ENCODE results near the gene PRDX1. TPM values are rescaled to one million over a fixed set of nuclear protein-coding genes. Genes with fewer than 3 reads are reported as not detected.

The PRDX1 gene
- total RNA-seq (2022; extraction: Qiagen RNA extraction; ENCODE audit: low read depth), result 2,161 to 2,321 TPM (median 2,215 TPM) in 5 replicates

DNA sequence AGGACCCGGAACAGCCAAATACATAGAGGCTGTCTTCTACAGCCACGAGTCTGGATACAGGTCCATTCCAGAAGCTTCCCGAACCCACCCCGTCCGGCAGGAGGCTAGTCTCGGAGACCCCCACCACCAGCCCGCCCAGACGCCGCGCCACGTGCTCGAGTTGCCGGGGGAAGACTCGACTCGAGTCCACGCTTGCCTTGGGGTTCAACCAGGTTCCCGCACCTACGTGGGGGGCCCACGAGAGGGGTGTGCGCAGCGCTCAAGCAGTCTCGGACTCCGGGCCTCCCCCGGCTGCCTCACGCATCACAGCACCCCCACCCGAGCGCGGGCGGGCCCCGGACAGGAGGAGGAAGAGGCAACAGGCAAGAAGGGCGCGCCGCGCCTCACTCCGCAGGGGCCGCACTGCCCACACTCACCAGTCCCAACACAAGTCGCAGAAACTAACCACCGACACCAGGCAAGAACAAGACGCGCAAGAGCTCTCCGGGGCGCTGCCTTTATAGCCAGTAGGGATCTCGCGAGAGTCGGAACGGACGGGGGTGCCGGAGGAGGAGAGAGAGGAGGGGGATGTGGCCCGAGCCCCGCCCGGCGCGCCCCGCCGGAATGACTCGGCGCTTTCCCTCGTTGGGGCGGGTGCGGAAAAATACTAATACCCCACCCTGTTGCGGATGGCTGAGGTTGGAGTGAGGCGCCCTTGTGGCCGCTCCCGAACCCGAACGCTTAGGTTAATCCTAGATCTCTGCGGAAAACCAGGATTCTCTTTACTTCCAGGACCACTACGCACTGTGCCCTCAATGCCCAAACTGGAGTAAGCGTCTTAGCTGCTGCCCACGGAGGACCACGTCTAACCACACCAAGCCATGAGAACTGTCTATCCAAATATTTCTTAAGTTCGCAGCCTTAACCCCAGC, at the start of gene PRDX1:
Gene PRDX1 (minus strand): TSS at position 472 of the 911 bp plus-strand sequence. CDS start 2,841 bp downstream, outside the sequence.

DNA sequence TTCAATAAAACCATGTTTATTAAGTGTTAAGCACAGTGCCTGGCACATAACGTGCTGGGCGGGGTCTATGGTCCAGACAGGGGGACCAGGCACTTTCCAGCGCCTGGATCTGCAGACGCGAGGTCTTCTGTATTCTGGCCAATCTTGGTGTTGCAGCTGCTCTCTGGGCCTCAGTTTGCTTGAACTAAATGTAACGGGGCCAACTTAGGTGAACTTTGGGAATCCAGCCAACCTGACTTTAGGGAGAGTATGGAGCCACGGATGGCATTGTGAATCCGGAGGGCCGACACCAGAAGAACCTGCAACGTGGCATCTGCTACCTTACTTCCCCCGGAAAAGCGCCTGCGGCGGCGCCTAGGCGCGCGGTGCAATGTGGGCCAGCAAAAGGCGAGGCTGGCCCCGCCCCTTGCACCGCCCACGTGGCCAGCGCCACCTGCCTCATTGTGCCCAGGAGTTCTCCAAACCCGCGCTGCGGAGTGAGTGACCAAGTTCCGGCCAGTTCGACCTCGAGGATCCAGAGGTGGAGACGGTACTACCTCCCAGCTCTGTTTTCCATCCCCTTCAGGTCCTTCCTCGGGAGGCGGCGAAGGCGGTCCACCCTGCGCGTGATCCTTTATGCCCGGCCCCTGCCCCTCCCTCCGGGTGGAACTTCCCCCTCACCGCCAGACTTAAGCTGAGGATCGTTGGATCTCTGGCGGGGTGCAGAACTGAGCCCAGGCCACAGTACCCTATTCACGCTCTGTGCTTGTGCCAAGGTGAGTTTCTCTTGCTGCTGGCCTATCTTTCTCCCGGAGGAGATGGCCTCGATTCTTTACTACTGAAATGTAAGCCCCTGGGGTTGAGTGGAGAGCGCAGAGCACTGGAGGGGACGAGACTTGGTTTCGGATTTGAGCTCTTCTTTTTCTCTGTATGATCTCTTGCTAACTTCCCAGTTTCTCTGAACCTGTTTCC, 29.0 kb upstream of the PRDX1 start, which contains the start of gene AKR1A1:
Gene AKR1A1 (plus strand): TSS at position 426 of the 951 bp plus-strand sequence. CDS start 10,969 bp downstream, outside the sequence.

DNA sequence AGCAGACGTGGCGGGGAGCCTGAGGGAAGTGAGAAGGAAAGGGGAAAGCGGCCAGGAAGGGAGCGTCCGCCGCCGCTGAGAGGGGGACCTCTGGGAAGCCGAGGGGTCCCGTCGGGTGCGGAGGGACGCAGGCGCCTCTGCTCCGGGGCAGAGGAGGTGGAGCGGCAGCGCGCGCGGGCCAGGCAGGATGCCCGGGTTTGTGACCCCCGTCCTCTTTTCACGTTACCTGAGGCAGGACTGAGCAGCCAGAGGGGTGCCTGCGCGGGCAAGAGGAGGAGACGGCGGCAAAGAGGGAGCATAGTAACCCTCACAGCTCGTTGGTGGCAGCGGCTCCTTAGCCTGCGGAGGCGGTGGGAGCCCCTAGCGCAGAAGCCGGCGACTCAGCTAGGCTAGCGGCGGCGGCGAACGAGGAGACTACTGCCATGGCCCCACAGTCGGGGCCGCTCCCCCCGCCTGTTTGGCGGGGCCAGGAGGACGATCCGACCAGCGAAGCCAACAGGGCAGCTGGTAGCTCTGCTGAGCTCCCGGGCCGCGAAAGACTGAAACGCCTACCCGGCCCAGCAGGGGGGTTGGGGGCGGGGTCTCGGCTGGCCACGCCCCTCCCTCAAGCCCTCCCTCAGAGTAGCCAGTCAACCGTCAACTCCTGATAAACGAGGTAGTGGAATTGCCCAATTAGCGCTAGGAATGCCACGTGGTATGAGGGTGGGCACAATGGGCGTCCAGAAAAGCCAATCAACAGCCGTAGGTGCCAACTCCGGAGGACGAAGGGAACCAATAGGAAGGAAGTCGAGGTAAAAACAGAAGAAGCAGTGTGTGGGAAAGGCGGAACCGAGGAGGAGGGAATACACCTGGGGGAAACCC, 30.8 kb downstream of the PRDX1 start, which contains the start of gene TESK2:
Gene TESK2 (minus strand): TSS at position 538 of the 861 bp plus-strand sequence. CDS start 33,378 bp downstream, outside the sequence.

Other genes starting within 250 kb of the PRDX1 start
- 3.6 to 5.3 TPM (median 3.9 TPM) in 5 replicates for gene HPDL, start 195.0 kb downstream of the PRDX1 start, total RNA-seq (2022; extraction: Qiagen RNA extraction; ENCODE audit: low read depth)
- 12.3 to 14.5 TPM (median 13.2 TPM) in 5 replicates for gene TOE1, start 181.7 kb downstream of the PRDX1 start, total RNA-seq (2022; extraction: Qiagen RNA extraction; ENCODE audit: low read depth)
- gene MUTYH, start 181.4 kb downstream of the PRDX1 start, total RNA-seq (2022; extraction: Qiagen RNA extraction; ENCODE audit: low read depth), result 7.4 to 10.8 TPM (median 10.2 TPM) in 5 replicates
- 0.29 to 0.49 TPM (median 0.32 TPM) in 5 replicates for gene TESK2, start 30.7 kb downstream of the PRDX1 start, total RNA-seq (2022; extraction: Qiagen RNA extraction; ENCODE audit: low read depth)
- 1.5 to 2.3 TPM (median 1.7 TPM) in 5 replicates for gene CCDC163, start 21.8 kb downstream of the PRDX1 start, total RNA-seq (2022; extraction: Qiagen RNA extraction; ENCODE audit: low read depth)
- 1.5 to 2.0 TPM (median 1.7 TPM) in 5 replicates for gene MMACHC, start 21.6 kb downstream of the PRDX1 start, total RNA-seq (2022; extraction: Qiagen RNA extraction; ENCODE audit: low read depth)
- 72.4 to 81.4 TPM (median 80.6 TPM) in 5 replicates for gene AKR1A1, start 28.9 kb upstream of the PRDX1 start, total RNA-seq (2022; extraction: Qiagen RNA extraction; ENCODE audit: low read depth)
- gene NASP, start 62.2 kb upstream of the PRDX1 start, total RNA-seq (2022; extraction: Qiagen RNA extraction; ENCODE audit: low read depth), result 125 to 167 TPM (median 130 TPM) in 5 replicates
- gene CCDC17, start 102.2 kb upstream of the PRDX1 start, total RNA-seq (2022; extraction: Qiagen RNA extraction; ENCODE audit: low read depth), result 0.21 to 0.37 TPM (median 0.29 TPM) in 5 replicates
- gene GPBP1L1, start 164.6 kb upstream of the PRDX1 start, total RNA-seq (2022; extraction: Qiagen RNA extraction; ENCODE audit: low read depth), result 33.1 to 57.0 TPM (median 35.1 TPM) in 5 replicates
- gene TMEM69, start 166.3 kb upstream of the PRDX1 start, total RNA-seq (2022; extraction: Qiagen RNA extraction; ENCODE audit: low read depth), result 18.4 to 21.3 TPM (median 20.1 TPM) in 5 replicates
- gene IPP, start 228.8 kb upstream of the PRDX1 start, total RNA-seq (2022; extraction: Qiagen RNA extraction; ENCODE audit: low read depth), result 3.4 to 5.5 TPM (median 5.0 TPM) in 5 replicates

Data from A549 treated with CpdA at 1 μM for 4 hours (cell line).